NCI-H146 treated with DMSO at 0.1 percent for 48 hours (cell line): Measurements from ENCODE around the gene ZNF732.
"Not testable (repeated sequence)": the region's sequence is repeated elsewhere in the genome, so short reads cannot be mapped to it uniquely, and the experiment has no call there.

Experiments
- DNase-seq: peaks from one replicate; lab custom pipeline; 2025; ENCODE audit not compliant: unreplicated experiment; lab: John Stamatoyannopoulos, UW

ZNF732 gene

DNA sequence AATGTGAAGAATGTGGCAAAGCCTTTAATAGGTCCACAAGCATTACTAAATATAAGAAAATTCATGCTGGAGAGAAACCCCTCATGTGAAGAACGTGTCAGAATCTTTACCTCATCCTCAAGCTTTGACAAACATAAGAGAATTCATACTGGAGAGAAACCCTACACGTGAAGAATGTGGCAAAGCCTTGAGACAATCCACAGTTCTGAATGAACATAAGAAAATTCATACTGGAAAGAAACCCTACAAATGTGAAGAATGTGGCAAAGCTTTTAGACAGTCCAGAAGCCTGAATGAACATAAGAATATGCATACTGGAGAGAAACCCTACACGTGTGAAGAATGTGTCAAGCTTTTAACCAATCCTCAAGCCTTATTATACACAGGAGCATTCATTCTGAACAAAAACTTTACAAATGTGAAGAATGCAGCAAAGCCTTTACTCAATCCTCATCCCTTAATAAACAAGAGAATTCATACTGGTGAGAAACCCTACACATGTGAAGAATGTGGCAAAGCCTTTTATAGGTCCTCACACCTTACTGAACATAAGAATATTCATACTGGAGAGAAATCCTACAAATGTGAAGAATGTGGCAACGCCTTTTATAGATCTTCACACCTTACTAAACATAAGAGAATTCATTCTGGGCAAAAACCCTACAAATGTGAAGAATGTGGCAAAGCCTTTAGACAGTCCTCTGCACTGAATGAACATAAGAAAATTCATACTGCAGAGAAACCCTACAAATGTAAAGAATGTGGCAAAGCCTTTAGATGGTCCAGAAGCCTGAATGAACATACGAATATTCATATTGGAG, 51.1 kb downstream of the ZNF732 start:
- no peak for DNase-seq

DNA sequence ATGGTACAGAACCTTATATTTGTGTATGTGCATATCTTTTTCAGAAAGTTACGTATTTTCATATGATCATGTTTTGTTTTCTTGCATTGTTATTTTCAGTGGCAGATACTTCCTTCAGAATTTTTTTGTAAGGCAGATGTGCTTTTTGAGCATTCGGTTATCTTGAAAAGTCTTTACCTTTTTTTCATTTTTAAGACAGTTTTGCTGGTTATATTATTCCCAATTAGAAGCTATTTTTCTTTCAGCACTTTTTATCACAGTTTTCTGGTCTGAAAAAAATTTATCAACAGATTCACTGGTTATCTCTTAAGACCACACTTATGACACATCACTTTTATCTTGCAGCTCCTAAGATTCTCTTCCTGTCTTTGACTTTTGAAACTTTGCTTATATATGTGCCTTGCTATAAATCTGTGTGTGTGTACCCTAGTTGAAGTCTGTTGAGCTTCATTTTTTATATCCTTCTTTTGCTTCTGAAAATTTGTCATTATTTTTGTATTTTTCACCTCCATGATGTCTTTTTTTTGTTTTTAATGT, 53.1 kb downstream of the ZNF732 start:
- DNase-seq, result no peak

DNA sequence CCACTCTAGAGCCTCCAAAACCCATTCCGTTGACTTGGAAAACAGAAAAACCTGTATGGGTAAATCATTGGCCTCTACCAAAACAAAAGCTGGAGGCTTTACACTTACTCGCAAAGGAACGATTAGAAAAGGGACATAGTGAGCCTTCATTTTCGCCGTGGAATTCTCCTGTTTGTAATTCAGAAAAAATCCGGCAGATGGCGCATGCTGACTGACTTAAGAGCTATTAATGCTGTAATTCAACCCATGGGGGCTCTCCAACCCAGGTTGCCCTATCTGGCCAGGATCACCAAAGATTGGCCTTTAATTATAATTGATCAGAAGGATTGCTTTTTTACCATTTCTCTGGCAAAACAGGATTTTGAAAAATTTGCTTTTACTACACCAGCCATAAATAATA, 60.8 kb downstream of the ZNF732 start:
- peak; percentile 4 for DNase-seq

- peak; percentile 68 for DNase-seq
Measured at GRCh38 chr4:243426-243825, 61.8 kb downstream of the ZNF732 start.

DNA sequence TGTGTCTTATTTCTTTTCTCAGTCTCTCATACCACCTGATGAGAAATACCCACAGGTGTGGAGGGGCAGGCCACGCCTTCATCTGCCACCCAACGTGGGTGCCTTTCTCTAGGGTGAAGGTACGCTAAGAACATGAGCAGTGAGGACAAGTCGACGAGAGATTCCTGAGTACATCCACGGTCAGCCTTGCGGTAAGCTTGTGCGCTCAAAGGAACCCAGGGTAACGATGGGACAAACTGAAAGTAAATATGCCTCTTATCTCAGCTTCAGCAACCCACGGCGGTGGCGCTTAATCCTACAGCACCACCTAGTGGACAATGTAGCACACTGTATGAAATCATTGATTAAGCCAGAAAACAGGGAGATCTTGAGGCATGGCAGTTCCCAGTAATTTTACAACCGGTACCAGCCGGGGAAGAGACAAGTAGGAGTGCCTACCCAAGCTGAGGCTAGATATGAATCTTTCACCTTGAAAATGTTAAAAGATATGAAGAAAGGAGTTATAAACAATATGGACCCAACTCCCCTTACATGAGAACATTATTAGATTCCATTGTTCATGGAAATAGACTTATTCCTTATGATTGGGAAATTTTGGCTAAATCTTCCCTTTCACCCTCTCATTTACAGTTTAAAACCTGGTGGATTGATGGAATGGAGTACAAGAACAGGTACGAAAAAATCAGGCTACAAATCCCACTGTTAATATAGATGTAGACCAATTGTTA, 63.0 kb downstream of the ZNF732 start:
- peak; percentile 58 for DNase-seq

DNA sequence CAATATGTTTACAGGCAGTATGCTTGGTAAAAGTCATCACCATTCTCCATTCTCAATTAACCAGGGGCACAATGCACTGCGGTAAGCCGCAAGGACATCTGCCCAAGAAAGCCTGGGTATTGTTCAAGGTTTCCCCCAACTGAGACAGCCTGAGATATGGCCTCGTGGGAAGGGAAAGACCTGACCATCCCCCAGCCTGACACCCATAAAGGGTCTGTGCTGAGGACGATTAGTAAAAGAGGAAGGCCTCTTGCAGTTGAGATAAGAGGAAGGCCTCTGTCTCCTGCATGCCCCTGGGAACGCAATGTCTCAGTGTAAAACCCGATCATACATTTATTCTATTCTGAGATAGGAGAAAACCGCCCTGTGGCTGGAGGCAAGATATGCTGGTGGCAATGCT, 63.9 kb downstream of the ZNF732 start:
- not testable (repeated sequence) for DNase-seq

- no peak for DNase-seq
Measured at GRCh38 chr4:236028-236427, 69.2 kb downstream of the ZNF732 start.

GRCh38 chr4:234178-234577, 71.1 kb downstream of the ZNF732 start:
- no peak for DNase-seq

DNA sequence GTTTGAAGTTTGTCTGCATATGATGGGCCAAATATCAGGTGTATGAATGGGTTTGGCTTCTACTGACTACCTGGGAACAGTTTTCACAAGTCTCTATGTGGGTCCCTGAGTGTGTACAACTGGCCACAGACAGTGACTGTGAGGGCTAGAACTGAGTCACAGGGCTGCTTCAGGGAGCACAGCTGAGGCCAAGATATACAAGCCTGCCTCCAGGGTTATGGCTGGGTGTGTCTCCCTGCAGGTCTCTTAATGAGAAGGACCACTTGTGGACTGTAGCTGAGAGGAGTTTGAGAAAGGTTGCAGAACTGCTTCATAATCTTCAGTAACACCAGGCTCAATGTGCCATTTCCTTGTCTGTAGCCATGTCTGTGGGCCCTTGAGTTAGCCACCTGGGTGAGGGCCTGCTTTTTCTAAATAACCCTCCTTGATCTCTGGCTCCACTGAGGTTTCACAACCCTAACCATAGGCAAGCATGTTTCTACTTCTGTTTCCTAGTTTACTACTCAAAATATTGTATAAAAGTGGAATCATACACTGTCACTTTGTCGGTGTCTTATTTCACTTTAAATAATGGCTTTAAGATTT, 81.3 kb downstream of the ZNF732 start:
- DNase-seq, result no peak
